Stimulated activated CD4-positive, alpha-beta T cell treated with anti-CD3 and anti-CD28 coated beads, Interleukin-2, amount 100 ng/mL, for 48 hours (primary cell): Measurements from ENCODE around the gene IMMP2L.
A peak's percentile ranks its signal among the peaks of the same experiment; 100 is the strongest.
"Not testable (repeated sequence)": the region's sequence is repeated elsewhere in the genome, so short reads cannot be mapped to it uniquely, and the experiment has no call there.

Source experiments
- DNase-seq, 2 donors: peaks; one replicate each; pipeline ENCODE4 v3.0.0-alpha.2; 2020

IMMP2L gene

DNA sequence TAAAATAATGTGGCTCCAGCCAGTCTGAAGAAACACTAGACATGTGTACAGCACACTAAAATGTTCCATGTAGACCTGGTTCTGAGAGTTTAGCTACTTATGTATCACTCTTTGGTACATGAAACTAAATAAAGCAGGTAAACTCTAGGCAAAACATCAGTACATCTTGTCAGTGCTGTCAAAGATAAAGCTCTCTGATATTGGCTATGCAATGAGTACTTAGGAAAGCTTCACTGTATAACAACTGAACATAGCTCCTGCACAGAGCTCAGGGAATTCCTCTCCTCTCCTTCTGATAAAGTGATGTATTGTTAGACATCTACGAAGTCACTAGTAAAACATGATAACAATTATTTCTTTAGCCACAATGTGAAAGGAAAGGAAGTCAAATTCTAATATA, 467.9 kb downstream of the IMMP2L start:
- DNase-seq, result no peak

- DNase-seq, result no peak
Observed at GRCh38 chr7:111093496-111093895, 468.8 kb downstream of the IMMP2L start.

DNA sequence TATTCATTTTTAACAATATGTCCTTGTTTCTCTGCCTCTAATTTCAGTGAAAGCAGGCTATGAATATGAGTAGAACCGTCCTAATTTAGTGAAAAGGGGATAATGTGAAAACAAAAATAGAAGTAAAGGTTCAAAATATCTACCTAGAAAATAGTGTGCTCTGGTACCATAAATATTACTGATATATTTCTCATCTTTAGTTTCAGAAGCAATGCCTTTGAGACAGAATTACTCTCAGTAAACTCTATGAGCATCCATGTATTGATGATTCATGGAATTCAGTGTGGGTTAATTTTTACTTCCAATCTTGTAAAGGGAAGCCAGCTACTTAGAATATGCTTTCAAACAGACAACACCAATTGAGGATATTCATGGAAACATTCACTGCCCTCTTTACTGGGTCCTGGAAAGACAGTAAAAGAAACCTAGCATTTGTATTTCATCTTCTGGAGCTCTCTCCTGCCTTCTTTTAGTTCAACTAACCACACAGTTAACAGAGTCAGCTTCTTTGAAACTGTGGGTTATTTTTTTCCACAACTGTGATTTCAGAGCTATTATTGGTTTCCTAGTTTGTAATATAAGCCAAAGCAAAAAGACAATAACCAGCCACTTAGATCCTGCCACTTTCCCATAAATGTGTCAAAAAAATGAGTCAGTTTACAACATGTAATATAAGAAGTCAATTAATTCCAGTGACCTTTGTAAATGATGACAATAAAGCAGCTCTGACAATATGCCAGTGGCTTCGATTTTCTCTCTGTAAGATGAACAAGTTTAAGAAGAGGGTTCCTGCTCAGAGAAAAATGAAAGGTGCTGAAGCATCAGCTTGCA, 469.7 kb downstream of the IMMP2L start:
- DNase-seq, result no peak

GRCh38 chr7:111091593-111092358, 470.5 kb downstream of the IMMP2L start:
- DNase-seq, result no peak

DNA sequence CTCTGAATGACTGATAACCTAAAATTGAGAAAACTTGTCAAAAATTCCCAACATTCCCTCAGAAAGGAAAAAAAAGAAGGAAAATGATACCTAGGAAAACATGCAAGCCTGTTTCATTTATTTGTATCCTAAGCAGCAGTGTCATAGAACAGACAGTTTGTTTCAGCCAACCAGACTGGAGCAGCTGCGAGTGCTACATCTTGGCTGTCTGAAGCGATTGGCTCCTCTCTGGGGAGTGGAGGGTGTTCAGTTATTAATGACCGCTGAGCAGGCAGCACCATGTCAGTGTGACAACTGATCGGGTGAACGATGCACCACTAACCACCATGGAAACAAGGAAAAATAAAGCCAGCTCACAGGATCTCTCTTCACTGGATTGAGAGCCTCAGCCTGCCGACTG, 471.4 kb downstream of the IMMP2L start, which contains the start of gene LRRN3:
LRRN3 (plus strand) TSS at position 282 of the 400 bp plus-strand sequence. CDS start 31,646 bp downstream, outside the sequence.
- no peak for DNase-seq

GRCh38 chr7:111089822-111090426, 472.4 kb downstream of the IMMP2L start:
- no peak for DNase-seq

DNA sequence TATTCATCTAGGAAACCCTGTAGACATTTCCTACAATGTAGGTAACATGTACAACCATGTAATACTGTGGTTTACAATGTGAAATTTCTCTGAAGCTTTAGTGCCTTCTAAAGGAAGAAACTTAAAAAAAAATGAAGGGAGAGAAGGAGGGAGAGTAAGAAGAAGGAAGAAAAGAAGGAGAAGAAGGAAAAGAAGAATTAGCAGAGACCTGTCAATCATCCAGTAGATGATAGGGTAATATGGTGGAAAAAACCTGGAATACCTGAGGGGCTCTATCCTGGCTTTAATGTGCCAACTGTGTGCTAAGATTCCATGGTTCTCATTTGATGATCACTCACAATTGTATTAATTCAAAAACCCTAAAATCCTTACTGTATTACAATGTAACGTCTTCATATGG, 474.0 kb downstream of the IMMP2L start:
- no peak for DNase-seq

- no peak for DNase-seq
Observed at GRCh38 chr7:111086532-111086931, 475.8 kb downstream of the IMMP2L start.

- DNase-seq, result no peak
Observed at GRCh38 chr7:111085356-111085755, 476.9 kb downstream of the IMMP2L start.

- peak; percentile 18 to 34 for DNase-seq
Observed at GRCh38 chr7:111083413-111083812, 478.9 kb downstream of the IMMP2L start.

DNA sequence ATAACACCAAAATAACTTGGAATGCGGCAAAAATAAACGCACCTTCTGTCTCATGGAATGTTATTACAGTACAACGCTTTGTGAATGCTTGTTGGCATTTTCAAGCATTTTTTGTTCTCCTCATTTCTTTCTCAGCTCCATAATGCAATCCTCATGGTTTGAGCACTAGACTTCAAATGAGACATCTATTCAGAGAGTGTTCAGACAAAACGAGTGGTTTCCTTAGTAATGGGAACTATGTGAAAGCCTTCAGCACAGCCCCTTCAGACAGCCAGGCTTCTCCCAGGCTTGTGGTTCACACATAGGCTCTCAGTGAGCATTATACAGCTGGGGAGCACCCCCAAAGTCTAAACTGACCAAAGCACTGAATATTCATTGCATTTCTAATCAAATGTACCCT, 479.9 kb downstream of the IMMP2L start:
- no peak for DNase-seq

DNA sequence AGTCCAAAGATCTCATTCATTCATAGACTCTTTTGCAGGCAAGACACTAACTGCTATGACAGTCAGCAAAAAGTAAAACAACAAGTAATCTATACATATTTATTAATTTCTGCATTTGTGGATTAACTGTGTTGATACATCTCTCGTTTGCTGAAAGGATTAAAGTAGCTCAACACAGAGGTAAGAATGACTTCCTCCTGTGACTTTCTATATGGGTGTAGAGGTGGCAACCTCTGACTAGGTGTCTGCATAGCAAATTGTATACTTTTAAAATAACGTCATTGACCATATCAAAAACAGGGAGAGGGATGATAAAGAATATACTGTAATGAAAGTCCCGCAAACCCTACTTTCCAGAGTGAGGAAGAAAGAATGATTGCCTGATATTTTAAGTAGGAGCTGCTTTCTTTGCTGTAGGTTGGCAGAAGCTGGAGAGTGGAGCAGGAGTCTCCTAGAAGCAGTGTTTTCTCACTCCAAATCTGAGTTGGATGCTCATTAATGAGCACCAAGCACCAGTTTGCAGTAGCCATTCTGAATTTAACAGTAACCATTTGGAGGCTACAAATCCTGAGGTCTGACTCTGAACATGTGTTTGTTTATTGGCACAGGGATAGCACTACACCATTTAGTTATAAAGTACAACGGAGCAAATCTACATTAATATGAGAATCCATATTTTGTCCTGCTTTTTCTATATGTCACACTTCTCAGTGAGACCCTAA, 480.6 kb downstream of the IMMP2L start:
- no peak for DNase-seq

GRCh38 chr7:111080495-111081105, 481.7 kb downstream of the IMMP2L start:
- DNase-seq, result no peak

DNA sequence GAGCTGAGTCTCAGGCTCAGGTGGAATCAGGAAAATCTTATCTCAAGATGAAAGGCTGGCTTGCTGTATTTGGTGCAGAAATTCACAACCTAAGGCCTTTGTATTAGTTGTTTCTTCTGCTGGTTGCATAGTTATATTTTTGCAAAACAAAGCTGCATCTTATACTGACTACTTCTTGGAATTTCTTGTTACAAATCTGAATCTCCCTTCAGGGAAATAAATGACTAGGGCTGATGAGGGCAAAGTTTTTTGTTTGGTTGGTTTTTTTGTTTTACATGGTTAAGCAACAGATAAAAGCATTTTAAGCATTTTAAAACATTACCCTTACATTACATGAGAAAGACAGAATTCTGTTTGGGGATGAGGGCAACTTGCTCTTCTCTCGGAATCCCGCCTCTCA, 485.3 kb downstream of the IMMP2L start:
- DNase-seq, result no peak

- no peak for DNase-seq
Observed at GRCh38 chr7:111076205-111076604, 486.1 kb downstream of the IMMP2L start.

GRCh38 chr7:111075498-111075897, 486.8 kb downstream of the IMMP2L start:
- no peak for DNase-seq

- no peak for DNase-seq
Observed at GRCh38 chr7:111074748-111075146, 487.5 kb downstream of the IMMP2L start.

DNA sequence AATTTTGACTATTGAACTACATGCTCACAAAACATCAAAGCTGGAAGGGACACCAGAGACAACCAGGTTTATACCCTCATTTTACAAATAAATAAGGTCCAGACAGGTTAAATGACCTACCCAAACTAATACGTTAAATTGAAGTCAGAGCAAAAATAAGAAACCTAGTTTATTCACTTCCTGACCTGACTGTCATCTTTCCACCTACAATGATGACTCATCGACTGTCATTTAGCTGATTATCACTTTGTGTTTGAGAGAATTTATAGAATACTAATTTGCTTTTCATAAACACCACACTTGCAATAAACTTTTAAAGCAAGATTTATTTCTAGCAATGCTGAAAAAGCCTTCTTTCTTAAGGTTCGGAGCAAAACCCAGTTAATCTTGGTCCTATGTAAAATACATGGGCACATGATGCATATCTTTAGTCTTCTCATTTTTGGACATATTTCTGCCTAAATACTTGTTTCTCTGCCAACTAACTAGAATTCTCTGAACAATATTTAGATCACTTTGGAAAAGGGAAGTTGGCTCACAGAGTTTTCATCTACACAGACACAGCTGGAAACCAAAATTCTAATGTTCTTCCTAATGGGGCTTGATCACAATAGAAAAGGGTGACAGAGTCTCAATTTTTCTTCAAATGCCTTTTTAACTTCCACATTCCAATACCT, 488.1 kb downstream of the IMMP2L start:
- DNase-seq, result no peak

DNA sequence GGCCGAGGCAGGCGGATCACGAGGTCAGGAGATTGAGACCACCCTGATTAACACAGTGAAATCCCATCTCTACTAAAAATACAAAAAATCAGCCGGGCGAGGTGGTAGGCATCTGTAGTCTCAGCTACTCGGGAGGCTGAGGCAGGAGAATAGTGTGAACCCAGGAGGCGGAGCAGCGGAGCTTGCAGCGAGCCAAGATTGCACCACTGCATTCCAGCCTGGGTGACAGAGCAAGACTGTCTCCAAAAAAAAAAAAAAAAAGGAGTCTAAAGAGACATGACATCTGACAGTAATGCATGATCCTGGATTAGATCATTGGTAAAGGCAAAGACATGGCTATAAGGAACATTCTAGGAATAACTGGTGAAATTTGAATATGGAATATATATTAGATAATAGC, 489.6 kb downstream of the IMMP2L start:
- DNase-seq, result not testable (repeated sequence)

- DNase-seq, result no peak
Observed at GRCh38 chr7:111071556-111071955, 490.7 kb downstream of the IMMP2L start.

DNA sequence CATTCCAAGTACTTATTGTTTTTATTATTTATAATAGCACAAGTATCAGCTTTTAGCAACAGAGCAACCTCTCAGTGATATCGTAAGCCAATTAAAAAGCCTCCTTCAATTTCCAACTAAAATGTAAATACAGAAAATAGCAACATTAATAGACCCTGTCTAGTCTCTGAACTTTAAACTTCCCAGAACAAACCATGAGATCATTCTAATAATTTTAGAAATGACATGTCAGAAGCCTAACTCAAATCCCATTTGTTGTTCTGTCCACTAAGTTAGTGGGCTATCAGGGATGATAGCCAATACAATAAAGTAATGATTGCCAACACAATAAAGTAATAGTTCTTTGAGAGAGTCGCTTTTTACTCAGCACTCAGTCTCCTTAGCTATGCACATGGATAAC, 493.7 kb downstream of the IMMP2L start:
- DNase-seq, result no peak

DNA sequence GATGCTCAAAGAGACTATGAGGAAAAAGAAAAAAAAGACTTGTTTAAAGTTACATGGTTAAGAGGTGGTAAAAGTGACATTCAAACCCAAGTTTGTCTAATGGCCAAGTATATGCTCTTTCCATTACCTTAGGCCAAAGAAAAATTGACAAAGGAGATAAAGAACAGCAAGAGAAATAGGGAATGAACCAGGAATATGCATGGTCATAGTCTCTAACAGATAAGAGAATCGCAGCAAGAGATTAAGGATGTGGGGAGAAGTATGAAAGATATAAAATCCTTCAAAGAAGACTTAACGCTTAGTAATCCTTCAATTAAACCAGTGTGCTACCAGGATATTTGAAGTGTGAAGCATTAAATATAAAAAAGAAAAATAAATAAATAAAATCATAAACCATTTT, 494.6 kb downstream of the IMMP2L start:
- DNase-seq, result no peak
